Fibroblast of skin of left quadriceps (primary cell): Measurements from ENCODE around the gene EYS.

Experiments used
- DNase-seq, 2 experiments: peaks; one replicate each; pipeline ENCODE4 v3.0.0-alpha.2; 2013; ENCODE audit warnings: low read depth in 2 of 2

The EYS gene

DNA sequence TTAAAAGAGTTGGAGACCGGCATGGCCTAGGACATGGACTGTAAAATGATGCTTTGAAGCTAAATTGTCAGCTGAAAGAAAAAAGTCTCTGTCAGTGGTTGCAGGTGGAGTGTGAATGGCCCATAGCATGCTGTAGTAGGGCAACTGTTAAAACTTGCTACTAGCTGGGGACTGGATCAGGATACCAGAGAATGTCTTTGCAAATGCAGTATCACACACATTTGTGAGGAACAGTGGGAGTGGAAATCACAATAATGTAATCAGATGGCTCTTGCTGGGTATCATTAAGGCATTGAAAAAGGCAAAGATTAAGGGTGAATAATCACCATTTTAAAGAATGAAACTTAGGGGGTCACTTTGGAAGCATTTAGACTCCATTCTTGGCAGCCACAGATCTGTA lies 737.9 kb downstream of the EYS start:
- no peak for DNase-seq

DNA sequence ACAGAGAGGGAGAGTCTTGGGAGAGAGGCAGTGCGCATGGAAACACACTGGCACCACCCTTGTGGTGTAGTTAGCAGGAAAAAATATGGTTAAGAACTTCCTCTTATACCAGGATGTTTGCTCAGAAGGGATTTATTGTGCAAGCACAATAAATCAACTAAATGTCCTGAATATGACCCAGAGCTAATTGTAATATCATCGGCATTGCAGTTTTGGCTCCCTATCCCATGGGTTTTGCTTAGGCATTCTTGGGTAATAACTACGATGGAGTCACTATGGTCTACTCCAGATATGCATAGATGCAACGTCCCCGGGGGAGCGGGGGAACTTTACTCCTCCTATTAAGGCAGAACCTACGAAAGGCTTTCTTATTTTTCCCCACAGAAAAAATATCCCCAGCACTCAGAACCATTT lies 751.6 kb downstream of the EYS start:
- no peak for DNase-seq

DNA sequence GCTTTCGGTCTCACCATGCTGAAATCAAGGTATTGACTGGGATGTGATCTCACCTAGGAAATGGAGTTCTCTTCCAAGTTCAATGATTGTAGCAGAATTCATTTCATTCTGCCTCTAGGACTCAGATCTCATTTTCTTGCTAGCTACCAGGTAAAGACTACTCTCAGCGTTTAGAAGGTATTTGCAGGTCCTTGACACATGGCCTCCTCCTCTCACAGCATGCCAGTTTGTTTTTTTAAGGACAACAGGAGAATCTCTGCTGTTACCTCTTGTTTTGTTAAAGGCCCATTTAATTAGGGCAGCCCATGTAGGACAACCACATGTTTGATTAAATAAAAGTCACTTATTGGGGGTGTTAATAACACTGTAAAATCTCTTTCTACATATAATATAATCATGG lies 757.8 kb downstream of the EYS start:
- no peak for DNase-seq

DNA sequence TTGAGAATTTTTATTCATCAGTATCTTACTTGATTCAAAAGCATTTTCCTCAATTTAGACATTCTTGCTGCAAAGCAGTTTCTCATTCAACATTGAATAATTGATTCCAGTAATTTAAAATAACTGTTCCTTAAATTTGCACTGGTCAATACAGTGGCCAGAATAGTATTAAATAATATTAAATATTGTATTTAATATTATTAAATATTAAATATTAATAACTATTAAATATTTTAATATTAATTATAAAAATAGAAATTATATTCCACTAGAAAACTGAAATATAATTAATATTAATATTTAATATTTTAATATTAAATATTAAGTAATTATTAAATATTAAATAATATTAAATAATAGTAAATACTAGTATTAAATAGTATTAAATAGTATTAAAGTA lies 758.8 kb downstream of the EYS start:
- no peak for DNase-seq

DNA sequence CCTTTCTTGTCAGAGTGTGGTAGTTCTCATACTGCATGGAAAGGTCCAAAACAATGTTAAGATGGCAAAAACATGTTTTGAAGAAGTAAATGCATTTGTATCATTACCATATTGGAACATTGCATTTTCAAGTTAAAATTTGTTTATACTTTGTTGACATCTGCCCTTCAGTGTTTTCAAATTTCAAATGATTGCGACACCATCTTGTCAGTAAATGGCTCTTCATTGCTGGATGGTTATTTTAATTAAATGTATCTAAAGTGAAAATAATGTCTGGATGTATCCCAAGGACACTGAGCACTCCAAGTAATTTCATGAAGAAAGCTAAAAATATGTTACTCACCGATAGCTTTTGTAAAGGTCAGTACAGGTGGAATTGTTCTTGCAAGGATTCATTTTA lies 761.6 kb downstream of the EYS start:
- DNase-seq: no peak

DNA sequence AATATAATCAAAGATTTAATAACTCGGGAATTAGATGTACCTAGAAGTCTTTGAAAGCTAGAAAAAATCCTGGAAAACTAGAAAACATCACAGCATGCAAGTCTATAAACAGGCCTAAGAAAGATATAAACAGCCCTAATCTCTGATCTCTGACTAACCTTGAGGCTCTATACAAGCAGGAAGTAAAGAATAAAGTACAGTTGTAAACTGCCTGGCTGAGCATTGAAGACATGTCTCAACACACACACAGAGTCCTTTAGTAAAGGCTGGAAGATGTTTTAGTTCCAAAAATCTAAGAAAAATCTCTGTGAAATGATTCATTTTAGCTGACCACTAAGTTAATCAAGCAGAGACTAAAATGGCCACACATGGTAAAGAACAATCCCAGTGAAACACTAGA lies 774.5 kb downstream of the EYS start:
- DNase-seq: no peak

DNA sequence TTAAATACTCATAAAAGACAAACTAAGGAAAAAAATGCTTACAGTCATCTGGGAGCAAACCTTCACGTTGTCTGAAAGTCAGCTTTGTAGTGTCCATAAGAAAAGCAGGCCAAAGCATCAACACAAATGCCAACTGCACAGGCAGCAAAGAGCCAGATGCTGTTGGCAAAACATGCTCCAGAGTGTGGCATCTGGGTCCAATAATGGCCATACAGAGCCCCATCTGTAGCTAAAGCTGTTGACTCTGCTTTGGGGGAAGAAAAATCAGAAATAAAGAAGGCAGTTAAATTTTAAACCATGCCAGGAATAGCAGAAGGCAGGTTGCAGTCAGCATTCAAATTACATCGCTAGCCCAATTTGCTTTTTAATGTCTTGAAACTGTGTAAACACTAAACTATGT lies 776.3 kb downstream of the EYS start:
- no peak for DNase-seq

DNA sequence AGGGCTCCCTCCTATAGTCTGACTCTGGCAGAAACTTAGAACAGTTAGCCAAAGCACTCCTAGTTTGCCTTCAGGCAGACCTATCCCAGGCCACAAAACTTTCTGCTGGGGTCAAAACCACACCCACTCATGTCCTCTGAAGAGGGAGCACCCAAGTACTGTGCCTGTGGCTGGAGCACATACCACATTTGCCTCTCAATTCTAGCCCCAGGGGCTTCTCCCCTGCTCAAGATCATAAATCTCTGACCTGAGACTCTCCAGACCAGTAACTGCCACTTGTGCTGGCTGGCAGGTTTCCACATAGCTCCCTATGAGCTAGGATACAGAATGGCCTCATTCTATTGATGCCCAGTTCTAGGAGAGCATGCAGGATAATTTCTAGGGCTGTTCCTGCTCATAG lies 781.0 kb downstream of the EYS start:
- no peak for DNase-seq

DNA sequence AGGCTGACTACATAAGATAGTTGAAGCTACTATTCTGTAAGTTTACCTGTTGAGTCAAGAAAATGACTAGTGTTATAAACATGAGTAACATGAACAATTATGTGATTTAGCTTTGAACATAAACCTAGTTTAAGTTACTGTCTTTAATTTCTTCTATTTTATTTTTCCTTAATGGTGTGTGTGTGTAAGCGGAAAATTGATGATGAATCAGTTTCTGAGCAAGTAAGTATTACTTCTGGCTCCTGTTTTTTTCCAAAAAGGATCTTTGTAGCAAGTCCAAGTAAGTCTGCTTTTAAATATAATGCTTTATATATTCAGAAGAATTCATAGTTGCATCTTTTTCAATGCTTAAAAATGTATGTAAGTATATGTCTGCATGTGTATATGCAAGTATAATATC lies 786.8 kb downstream of the EYS start:
- no peak for DNase-seq

DNA sequence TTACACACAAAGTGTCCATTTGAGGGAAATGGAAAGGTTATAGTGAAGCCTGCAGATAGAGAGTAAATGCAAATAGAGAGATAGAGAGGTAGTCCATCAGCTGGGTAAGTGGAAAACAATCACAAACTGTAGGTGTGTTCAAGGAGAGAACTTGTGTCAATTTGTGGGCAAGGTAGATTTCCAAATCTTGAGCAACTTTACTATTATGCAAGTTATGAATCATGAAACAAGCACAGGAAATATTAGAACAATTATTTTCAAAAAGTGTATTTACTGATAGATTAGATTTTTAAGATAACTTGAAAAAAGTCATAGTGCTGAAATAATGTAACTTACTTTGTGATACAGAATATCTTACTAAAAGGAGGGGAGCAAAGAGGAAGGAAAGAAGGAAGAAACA lies 792.9 kb downstream of the EYS start:
- no peak for DNase-seq

DNA sequence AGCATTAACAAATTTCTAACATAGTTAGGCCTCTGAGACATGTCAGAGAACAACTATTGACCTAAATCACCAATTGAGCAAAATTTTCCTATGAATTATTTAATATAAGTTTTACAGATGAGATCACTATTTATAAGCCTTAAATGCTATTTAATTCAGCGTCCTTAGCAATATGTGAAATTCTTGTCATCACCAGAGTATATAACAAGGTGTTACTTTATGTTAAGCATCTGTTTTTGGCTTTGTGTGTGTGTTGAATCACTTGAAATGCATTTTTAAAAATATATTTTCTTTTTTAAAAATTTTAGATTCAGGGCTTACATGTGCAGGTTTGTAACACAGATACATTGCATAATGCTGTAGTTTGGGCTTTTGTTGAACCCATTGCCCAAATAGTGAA lies 794.1 kb downstream of the EYS start:
- DNase-seq: no peak

DNA sequence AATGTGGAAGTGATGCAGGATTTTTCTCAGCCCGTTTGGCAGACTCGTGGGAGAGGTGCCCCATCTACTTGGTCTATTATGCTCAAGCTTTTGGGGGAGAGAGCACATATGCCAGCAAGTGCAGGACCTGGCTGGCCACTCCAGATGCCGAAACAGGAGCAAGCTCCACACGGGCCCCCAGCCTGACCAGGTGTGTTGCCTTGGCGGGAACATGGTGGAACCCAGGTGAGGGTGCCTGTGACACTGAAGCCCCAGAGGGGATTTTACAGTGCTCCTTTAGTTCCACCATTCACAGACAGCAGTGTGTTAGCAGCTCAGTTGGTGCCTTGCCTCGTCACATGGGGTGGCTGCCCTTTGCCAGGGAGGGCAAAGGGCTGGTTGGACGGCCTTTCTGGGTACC lies 798.9 kb downstream of the EYS start:
- DNase-seq: no peak

DNA sequence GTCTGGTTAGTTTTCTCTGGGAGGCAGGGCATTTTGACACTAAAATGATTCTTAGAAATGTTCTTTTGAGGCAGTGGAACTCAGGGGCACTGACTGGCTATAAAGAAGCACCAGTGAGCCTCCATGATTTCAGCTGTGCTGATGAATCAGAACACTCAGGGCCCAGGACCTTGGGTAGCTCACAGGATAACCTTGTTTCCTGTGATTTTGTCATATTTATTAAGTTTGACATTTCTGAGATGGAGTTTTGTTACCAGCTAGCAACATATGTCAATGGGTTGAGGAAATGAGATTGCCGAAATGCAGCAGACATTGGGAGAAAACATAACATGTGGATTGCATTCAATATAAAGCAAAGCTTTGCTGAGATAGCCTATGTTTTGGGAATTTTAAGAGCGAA lies 802.4 kb downstream of the EYS start:
- DNase-seq: no peak

DNA sequence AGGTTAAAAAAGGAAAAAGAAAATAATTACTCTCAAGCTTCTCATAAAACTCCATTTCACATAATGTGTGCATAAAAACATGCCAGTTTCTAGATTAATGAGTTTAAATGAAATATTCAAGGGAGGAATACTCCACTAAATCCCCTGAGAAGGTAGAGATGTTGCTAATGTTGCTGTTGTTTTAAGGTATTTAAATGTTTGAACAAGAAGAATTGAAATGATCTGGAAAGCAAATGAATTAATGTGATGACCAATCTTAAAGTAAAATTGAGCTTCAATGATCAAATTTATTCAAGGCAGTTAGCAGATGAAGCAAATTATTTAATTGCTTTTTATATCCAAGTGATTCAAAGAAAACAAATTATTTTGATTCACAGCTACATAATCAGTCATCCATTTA lies 804.4 kb downstream of the EYS start:
- no peak for DNase-seq

DNA sequence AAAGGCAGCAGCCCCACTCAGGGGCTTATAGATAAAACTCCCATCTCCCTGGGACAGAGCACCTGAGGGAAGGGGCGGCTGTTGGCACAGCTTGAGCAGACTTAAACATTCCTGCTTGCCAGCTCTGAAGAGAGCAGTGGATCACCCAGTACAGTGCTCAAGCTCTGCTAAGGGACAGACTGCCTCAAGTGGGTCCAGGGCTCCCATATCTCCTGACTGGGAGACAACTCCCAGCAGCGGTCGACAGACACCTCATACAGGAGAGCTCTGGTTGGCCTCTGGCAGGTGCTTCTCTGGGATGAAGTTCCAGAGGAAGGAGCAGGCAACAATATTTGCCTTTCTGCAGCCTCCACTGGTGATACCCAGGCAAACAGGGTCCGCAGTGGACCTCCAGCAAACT lies 810.1 kb downstream of the EYS start:
- no peak for DNase-seq

DNA sequence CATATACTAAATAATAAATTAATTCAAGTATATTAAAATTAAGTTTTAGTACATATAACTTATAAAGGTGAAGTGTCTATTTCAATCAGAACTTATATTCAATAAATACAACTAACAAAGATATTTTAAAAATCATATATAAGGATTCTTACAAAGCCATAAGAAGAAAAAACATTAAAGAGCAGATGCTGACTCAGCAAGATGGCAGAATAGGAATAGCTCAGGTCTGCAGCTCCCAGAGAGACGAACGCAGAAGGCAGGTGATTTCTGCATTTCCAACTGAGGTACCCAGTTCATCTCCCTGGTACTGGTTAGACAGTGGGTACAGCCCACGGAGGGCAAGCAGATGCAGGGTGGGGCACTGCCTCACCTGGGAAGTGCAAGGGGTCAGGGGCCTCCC lies 811.1 kb downstream of the EYS start:
- no peak for DNase-seq

DNA sequence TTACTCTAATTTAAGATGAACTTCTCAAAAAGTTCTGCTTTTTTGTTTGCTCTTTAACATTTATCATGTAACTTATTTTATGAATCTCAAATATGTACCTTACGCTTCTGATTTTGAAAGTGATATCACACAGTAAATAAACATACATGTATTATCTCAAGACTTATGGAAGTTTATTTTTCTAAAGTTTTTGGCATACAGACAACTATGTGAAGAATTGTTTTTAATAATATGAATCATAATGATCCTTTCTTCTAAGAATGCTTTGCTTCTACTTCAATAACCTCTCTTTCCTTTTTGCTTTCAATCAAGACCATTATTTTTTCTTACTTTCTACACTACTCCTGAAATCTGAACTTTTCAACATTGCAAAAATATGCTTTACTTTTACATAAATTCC lies 816.4 kb downstream of the EYS start:
- DNase-seq: peak in 1 of 2 experiments; percentile 0

DNA sequence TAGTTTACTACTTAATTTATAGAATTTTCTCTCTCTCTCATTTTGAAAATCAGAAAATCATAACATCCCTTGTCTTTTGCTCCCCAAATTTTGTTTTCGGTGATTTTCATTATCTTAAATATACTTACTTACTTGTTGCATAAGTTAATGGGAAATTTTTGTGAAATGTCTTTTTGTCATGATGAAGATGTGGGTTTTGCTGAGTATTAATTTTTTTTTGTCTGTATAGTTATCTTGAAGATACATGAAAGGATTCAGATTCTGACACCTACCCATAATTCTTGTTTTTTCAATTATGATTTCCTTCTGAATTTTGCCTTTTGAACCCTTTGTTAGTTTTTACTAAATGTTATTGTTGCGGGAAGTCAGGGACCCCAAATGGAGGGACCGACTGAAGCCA lies 817.9 kb downstream of the EYS start:
- no peak for DNase-seq

DNA sequence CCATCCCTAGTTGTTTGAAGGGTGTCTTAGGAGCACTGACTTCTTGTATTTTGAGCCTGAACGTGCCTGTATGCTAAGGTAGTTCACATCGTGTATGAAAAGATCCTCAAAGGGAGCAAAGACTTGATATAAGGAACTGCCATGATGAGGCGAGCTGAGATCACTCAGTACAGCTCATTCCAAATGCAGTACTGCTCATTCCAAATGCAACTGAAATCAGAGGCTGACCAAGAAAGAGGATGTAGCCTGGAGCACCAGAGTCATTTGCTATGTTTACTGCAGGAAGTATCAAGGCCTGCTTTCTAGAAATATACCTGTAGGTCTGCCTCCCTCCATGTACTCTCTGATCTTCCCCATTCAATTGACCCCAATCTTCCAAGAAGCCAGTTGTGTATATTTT lies 832.2 kb downstream of the EYS start:
- DNase-seq: no peak

DNA sequence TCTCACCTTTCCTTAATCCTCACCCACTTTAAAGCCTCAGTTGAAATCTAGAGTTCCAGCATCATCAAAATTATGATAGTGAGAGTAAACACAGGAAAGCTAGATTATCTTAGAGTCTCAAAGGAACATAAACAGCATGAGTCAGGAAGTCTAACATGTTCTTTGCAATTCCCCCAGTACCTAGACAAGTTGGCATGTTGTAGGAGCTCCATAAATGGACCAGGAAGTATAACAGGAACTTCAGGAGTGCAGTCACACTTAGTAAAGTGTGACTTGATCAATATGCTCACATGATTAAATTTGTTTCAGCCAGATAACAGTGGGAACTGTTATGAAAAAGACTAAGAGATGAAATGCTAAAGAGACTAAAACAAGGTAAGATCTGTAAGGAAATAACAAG lies 834.4 kb downstream of the EYS start:
- no peak for DNase-seq

DNA sequence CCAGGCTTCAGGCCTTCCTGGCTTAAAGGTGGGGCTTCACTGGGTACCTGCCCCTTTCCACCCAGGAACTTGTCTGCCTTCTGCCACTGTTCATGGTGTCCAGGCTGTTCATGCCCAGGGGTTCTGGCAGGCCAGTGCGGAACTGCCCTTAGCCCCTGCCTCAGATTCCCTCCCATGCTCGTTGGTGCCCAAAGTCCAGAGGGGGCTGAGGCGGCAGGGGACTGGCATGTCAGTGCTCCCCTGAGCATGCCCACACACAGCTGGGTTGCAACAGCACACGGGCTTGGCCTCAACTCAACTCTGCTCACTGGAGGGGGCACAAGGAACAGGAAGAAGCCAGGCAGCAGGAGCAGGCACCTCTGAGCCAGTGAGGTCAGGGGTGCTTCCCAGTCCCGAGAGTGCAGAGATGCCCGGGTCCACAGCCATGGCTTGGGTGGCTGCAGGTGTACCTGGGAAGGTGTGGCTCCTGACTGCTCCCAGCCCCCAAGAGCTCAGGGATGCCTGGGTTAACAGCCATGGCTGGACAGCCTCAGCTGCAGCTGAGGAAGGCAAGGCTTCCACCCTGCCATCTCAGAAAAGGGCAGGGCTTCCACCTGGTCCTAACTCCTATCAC lies 845.9 kb downstream of the EYS start:
- no peak for DNase-seq

DNA sequence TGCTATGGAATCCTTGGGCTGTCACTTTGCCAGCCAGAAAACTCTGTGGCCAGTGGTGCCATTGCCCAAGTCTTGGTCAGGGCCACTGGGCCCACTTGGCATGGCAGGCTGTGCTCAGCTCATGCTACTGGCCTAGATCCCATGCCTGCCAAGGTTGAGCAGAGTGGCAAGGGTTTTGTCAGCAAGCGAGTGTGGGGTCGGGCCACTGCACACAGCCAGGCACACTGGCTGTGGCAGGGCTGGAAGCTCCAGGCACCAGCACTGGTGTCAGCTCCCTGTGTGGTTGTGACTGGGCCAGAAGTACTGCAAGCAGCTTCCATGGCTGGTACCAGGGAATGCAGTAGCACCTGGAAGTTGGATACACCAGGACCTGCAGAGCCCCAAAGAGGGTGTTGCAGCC lies 846.8 kb downstream of the EYS start:
- DNase-seq: no peak

DNA sequence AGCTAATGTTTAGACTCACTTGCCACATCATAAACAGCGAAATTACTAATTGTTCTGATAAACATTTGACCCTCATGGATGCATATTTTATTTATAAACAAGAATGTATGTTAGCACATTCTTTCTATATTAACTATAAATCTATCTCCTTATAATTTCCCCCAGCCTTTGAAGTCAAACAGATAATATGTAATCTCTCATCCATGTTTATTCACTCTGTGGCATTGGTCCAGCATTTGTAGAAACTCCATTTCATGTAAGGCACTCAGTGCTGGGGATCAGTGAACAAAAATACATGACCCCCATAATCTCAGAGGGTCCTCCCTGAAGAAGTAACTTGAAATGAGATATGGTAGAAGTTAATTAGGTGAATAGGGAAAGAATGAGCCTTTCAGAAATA lies 856.9 kb downstream of the EYS start:
- no peak for DNase-seq

DNA sequence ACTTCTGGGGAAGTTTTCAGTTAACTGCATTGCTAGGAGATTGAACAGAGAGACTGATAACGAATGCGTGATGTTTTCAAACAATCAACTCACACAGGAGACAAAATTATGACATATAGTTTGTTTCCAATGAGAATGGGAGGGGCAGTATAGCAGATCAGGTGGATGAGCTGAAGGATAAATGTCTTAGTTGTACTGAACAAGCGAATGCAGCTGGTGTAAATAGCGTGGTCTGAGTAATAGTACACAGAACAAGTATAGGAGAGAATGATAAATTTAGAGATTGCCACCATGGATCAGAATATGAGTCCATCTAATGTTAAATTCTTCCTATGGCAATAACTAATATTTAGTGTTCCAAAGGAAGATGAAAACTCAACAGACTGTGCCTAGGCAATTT lies 858.6 kb downstream of the EYS start:
- no peak for DNase-seq

DNA sequence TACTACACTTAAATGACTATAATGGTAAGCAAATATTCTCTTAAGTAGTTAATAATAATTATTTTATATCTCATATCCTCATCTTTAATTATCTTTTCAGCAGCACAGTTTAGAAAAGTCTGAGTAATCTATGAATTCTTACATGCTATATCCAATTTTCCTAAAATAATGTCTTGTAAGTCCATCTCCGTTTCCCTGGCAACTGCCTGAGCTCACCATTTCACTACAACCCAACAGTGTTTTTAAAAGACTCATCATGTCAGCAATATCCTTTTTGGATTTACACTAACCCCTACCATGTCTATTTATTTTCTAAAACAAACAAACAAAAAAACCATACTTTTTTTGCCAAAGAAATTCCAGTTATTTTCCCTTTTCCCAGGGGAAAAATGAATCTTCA lies 859.6 kb downstream of the EYS start:
- no peak for DNase-seq
